Neural crest cell (in vitro differentiated cells): ENCODE data around the gene RNASE7. TPM values are rescaled to one million over a fixed set of nuclear protein-coding genes. Genes with fewer than 3 reads are reported as not detected.

Source experiments
- DNase-seq: peaks from one replicate; pipeline ENCODE4 v3.0.0; 2021; ENCODE audit warnings: low read depth, mixed read lengths, low spot score
- H3K27ac Mint-ChIP-seq: one replicate; pipeline ENCODE4 v1.8.0; 2021; ENCODE audit warnings: mild to moderate bottlenecking, mixed read lengths; ENCODE audit not compliant: unreplicated experiment
- H3K27me3 Mint-ChIP-seq: 2 replicates; pipeline ENCODE4 v1.8.0; 2021; ENCODE audit warnings: low read depth, mild to moderate bottlenecking, mixed read lengths
- H3K36me3 Mint-ChIP-seq: 2 replicates; pipeline ENCODE4 v1.8.0; 2021; ENCODE audit warnings: low read depth, mild to moderate bottlenecking, mixed read lengths
- H3K4me1 Mint-ChIP-seq: 2 replicates; pipeline ENCODE4 v1.8.0; 2021; ENCODE audit warnings: mixed read lengths
- H3K4me3 Mint-ChIP-seq: one replicate; pipeline ENCODE4 v1.8.0; 2021; ENCODE audit warnings: mild to moderate bottlenecking, mixed read lengths
- H3K9me3 Mint-ChIP-seq: 2 replicates; pipeline ENCODE4 v1.8.0; 2021; ENCODE audit warnings: mixed read lengths
- CTCF ChIP-seq: fragments of 200-600 bp; sonication (generic); conservative IDR thresholded peaks from 2 replicates; pipeline ENCODE4 v1.5.0; 2021; ENCODE audit warnings: antibody characterized with exemption, mild to moderate bottlenecking
- total RNA-seq: library from RNA; stranded (reverse); gene quantifications from 2 replicates; pipeline ENCODE4 v1.2.1, GENCODE V29; 2021

Gene RNASE7
- total RNA-seq, 1 donor from 2014 or later: not detected

- no peaks in the 10 kb centered on the region for H3K9me3 Mint-ChIP-seq
- H3K27ac Mint-ChIP-seq: no peak overlapping the region
- H3K4me1 Mint-ChIP-seq: no peaks in the 10 kb centered on the region
- no peak for TF ChIP-seq CTCF
- H3K36me3 Mint-ChIP-seq: no peaks in the 10 kb centered on the region
- no peak overlapping the region for H3K4me3 Mint-ChIP-seq
- DNase-seq: no peak
- H3K27me3 Mint-ChIP-seq: peaks cover 15% of the 10 kb centered on the region
Measured at GRCh38 chr14:21048638-21049037, 6.5 kb downstream of the RNASE7 start.

GRCh38 chr14:21049271-21049673 lies 7.1 kb downstream of the RNASE7 start:
- H3K4me3 Mint-ChIP-seq: no peak overlapping the region
- peaks cover 13% of the 10 kb centered on the region for H3K27me3 Mint-ChIP-seq
- DNase-seq: no peak
- H3K4me1 Mint-ChIP-seq: no peaks in the 10 kb centered on the region
- no peaks in the 10 kb centered on the region for H3K36me3 Mint-ChIP-seq
- TF ChIP-seq CTCF: no peak
- H3K27ac Mint-ChIP-seq: no peak overlapping the region
- H3K9me3 Mint-ChIP-seq: no peaks in the 10 kb centered on the region

DNA sequence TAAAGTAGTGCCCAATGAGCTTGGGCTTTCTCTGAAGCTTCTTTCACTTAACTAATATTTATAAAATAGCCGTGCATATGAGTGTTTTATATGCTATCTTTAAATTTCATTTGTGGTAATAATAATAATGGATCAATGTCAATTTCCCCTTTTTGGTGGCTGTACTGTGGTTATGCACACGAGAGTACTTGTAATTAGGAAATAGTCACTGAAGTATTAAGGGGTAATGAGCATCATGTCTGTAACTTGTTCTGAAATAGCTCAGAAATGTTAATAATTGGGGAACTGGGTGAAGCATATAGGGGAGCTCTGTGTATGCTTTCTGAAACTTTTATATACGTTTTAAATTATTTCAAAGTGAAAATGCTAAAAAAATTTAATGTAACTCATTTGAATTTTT lies 8.4 kb downstream of the RNASE7 start:
- no peak for TF ChIP-seq CTCF
- Mint-ChIP-seq H3K27me3 (peaks cover 1% of the 10 kb centered on the region), H3K4me1 (no peaks in the 10 kb centered on the region), H3K27ac (no peak overlapping the region), H3K4me3 (no peak overlapping the region), H3K36me3 (no peaks in the 10 kb centered on the region), H3K9me3 (no peaks in the 10 kb centered on the region)
- DNase-seq: no peak

DNA sequence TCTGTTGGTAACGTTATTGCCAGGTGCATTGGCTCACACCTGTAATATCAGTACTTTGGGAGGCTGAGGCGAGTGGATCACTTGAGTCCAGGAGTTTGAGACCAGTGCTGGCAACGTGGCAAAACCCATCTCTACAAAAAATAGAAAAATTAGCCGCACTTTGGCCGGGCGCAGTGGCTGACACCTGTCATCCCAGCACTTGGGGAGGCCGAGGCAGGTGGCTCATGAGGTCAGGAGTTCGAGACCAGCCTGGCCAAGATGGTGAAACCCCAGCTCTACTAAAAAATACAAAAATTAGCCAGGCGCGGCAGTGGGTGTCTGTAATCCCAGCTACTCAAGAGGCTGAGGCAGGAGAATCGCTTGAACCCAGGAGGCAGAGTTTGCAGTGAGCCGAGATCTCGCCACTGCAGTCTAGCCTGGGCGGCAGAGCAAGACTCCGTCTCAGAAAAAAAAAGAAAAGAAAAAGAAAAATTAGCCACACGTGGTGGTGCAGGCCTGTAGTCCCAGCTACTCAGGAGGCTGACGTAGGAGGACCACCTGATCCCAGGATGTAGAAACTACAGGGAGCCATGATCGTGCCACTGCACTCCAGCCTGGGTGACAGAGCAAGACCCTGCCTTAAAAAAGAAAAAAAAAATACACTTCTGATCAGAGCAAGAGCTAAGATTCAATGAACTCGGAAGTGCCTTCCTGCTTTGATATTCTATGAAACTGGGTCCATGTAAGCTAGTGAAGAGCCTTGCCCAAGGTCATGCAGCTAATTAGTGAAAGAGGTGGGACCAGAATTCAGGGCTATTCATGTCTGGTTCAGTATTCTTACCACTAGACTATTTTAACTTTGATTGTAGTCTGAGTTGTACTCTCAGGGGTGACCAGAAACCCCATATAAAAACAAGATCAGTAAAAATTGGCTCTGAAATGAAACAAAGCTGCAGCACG lies 11.3 kb downstream of the RNASE7 start:
- H3K4me1 Mint-ChIP-seq: no peaks in the 10 kb centered on the region
- H3K36me3 Mint-ChIP-seq: no peaks in the 10 kb centered on the region
- H3K27me3 Mint-ChIP-seq: no peaks in the 10 kb centered on the region
- no peak for TF ChIP-seq CTCF
- H3K4me3 Mint-ChIP-seq: no peak overlapping the region
- no peaks in the 10 kb centered on the region for H3K9me3 Mint-ChIP-seq
- H3K27ac Mint-ChIP-seq: no peak overlapping the region
- no peak for DNase-seq

DNA sequence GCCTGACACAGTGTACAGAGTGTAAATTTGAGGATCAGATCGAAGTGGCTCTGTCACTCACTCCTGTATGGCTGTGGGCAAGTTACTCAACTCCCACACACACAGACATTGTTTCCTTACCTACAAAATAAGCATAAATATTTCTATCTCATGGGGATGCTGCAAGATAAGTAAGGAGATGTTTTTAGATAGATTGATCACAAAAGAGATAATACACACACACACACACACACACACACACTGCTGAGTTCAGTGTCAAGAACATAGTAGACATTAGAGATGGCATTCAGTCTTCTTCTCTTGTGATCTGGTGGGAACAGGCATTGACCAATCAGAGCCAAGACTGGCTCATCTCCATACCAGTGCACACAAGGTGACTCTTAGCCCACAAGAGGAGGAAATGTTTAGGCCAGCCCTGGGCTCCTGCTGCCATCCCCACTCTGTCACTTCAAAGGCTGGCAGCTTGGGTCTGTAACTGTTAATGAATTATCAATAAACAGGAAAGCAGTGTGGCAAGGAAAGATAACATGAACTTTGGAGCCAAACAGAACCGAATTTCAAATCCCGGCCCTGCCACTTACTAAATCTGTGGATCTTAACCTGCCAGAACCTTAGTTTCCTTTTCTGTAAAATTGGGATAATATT lies 12.1 kb downstream of the RNASE7 start:
- Mint-ChIP-seq H3K27ac (no peak overlapping the region), H3K4me3 (no peak overlapping the region), H3K36me3 (no peaks in the 10 kb centered on the region), H3K9me3 (no peaks in the 10 kb centered on the region), H3K4me1 (no peaks in the 10 kb centered on the region), H3K27me3 (no peaks in the 10 kb centered on the region)
- no peak for DNase-seq
- TF ChIP-seq CTCF: no peak
